Type B pancreatic cell (in vitro differentiated cells): Measurements from ENCODE around the gene MTA1. TPM values are rescaled to one million over a fixed set of nuclear protein-coding genes. Genes with fewer than 3 reads are reported as not detected.

Experiments
- DNase-seq: peaks from one replicate; pipeline ENCODE4 v3.0.0; 2021; ENCODE audit warnings: mixed read lengths; ENCODE audit not compliant: unreplicated experiment; ENCODE audit errors: extremely low spot score
- H3K27ac Mint-ChIP-seq: 2 replicates; pipeline ENCODE4 v1.8.0; 2021; ENCODE audit warnings: mild to moderate bottlenecking, mixed read lengths
- H3K27me3 Mint-ChIP-seq: 2 replicates; pipeline ENCODE4 v1.8.0; 2021; ENCODE audit warnings: mixed read lengths
- H3K36me3 Mint-ChIP-seq: 2 replicates; pipeline ENCODE4 v1.8.0; 2021; ENCODE audit warnings: mixed read lengths
- H3K4me1 Mint-ChIP-seq: one replicate; pipeline ENCODE4 v1.8.0; 2021; ENCODE audit warnings: mixed read lengths; ENCODE audit not compliant: unreplicated experiment
- H3K4me3 Mint-ChIP-seq: 2 replicates; pipeline ENCODE4 v1.8.0; 2021; ENCODE audit warnings: mild to moderate bottlenecking, mixed read lengths
- H3K9me3 Mint-ChIP-seq: 2 replicates; pipeline ENCODE4 v1.8.0; 2021; ENCODE audit warnings: mixed read lengths
- CTCF ChIP-seq: fragments of 200-600 bp; sonication (generic); conservative IDR thresholded peaks from 2 replicates; pipeline ENCODE4 v1.5.0; 2021; ENCODE audit warnings: antibody characterized with exemption, mild to moderate bottlenecking
- total RNA-seq: library from RNA; stranded (reverse); gene quantifications from 2 replicates; pipeline ENCODE4 v1.2.1, GENCODE V29; 2021; ENCODE audit warnings: low replicate concordance

The MTA1 gene
- total RNA-seq, 1 donor from 2014 or later = 194 TPM

DNA sequence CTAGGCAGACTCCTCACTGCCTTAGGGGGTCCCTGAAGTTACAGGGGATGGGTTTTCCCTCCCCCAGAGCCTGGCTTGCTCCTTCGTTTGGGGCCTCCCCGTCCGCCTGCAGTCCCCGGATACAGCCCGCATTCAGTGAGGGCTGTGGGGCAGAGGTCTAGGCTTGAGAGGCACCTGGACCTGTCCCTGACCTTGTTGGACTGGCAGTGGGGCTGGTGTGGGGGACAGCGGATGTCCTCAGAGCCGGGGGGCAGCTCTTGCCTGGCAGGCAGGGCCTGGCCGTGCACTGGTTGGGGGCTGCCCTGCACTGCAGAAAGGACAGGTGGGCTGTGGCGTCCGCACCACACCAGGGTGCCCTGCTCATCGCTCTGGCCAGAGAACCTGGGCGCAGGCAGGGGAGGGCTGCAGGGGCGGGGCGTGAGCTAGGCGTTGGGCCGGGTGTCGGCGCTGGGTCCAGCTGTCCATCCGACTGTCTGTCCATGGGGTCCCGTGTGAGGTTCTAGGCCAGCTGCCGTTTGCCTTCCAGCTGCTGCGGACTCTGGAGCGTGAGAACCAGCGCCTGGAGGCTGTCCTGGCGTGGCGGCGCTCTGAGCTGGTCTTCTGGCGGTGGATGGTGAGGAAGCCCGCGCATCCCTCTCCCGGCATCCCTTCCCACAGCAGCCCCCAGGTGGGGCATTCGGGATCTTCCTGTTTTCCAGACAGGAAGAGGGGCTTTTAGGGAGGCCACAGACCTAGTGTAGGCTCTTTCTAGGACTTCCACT lies 77.4 kb downstream of the MTA1 start:
- Mint-ChIP-seq H3K27ac (no peak overlapping the region), H3K36me3 (no peaks in the 10 kb centered on the region), H3K4me1 (no peaks in the 10 kb centered on the region), H3K27me3 (no peaks in the 10 kb centered on the region), H3K4me3 (no peak overlapping the region), H3K9me3 (no peaks in the 10 kb centered on the region)
- no peak for DNase-seq
- no peak for TF ChIP-seq CTCF

DNA sequence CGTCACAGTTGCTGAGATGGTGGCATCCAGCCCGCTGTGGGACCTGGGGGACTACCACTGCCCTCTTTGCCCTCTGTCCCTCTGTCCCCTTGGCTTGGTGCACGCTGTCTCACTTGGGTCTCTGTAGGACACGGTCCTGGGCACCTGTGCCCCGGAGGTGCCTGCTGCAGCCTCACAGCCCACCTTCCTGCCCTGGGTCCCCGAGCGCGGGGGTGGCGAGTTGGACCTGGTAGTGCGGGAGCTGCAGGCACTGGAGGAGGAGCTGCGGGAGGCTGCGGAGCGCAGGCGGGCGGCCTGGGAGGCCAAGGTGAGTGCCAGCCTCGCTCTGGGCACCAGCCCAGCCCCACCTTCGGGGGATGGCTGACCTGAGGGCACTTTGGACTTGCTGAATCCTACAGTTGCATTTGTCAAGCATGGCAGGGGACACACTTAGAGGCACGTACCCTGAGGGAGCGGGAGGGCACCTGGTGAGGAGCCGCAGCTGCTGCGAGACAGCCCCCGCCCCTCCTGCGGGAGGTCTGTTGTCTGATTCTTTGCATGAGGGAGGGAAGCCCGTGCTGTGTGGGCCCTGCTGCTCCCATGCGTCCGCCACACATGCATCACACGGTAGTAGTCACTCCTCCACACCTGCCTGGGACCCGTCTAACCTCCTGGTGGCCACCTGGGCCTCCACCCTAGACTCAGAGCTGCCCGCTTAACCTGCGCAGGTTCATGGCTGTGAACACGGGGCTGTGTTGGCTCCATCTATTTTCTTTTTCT lies 78.2 kb downstream of the MTA1 start:
- H3K27me3 Mint-ChIP-seq = no peaks in the 10 kb centered on the region
- H3K4me1 Mint-ChIP-seq = no peaks in the 10 kb centered on the region
- no peak for DNase-seq
- no peaks in the 10 kb centered on the region for H3K9me3 Mint-ChIP-seq
- no peak overlapping the region for H3K27ac Mint-ChIP-seq
- no peak overlapping the region for H3K4me3 Mint-ChIP-seq
- TF ChIP-seq CTCF = no peak
- H3K36me3 Mint-ChIP-seq = no peaks in the 10 kb centered on the region

- Mint-ChIP-seq H3K4me3 (no peak overlapping the region), H3K9me3 (no peaks in the 10 kb centered on the region), H3K36me3 (no peaks in the 10 kb centered on the region), H3K27ac (no peak overlapping the region), H3K27me3 (no peaks in the 10 kb centered on the region), H3K4me1 (peaks cover 3% of the 10 kb centered on the region)
- DNase-seq = no peak
- no peak for TF ChIP-seq CTCF
These were observed 79.0 kb downstream of the MTA1 start for GRCh38 chr14:105498430-105499255.

- no peak for TF ChIP-seq CTCF
- Mint-ChIP-seq H3K27ac (no peak overlapping the region), H3K4me3 (no peak overlapping the region), H3K27me3 (no peaks in the 10 kb centered on the region), H3K9me3 (no peaks in the 10 kb centered on the region), H3K36me3 (no peaks in the 10 kb centered on the region), H3K4me1 (peaks cover 4% of the 10 kb centered on the region)
- no peak for DNase-seq
These were observed 79.8 kb downstream of the MTA1 start for GRCh38 chr14:105499256-105500035.
